ENCODE data around the gene ARRB1. TPM values are rescaled to one million over a fixed set of nuclear protein-coding genes. Genes with fewer than 3 reads are reported as not detected.

Gene ARRB1
- total RNA-seq, 2 donors from 2014 or later, result 41.7 to 128 TPM

GRCh38 chr11:75293903-75294302 is 57.6 kb downstream of the ARRB1 start:
- peaks cover 47% of the 10 kb centered on the region for H3K36me3 Mint-ChIP-seq (ENCODE audit: low read depth)
- Histone ChIP-seq H3K4me1 (ENCODE audit: control insufficient read depth, insufficient read depth, low read length) (peaks cover 4% of the 10 kb centered on the region), H3K36me3 (ENCODE audit: control insufficient read depth, insufficient read depth, low read length) (peaks cover 61% of the 10 kb centered on the region), H3K9ac (ENCODE audit: extremely low read depth, low read length, poor library complexity, severe bottlenecking) (no peak overlapping the region), H3K27me3 (ENCODE audit: control insufficient read depth, insufficient read depth, low read length, poor library complexity, severe bottlenecking) (no peaks in the 10 kb centered on the region), H3K4me3 (ENCODE audit: low read length) (no peak overlapping the region), H3K9me3 (ENCODE audit: control insufficient read depth, low read length) (no peaks in the 10 kb centered on the region), H3K27ac (ENCODE audit: low read depth, low read length) (no peak overlapping the region)
- no peaks in the 10 kb centered on the region for H3K9me3 Mint-ChIP-seq
- H3K27me3 Mint-ChIP-seq (ENCODE audit: insufficient read depth), result no peaks in the 10 kb centered on the region
- WGBS, 2 experiments (ENCODE audit: insufficient coverage in 1 of 2, insufficient read length in 1 of 2), result 86 to 89% methylated on average over 2 of the region's 2 CpGs
- H3K4me1 Mint-ChIP-seq, result peaks cover 24% of the 10 kb centered on the region
- H3K27ac Mint-ChIP-seq, result peak overlapping the region; percentile 50
- TF ChIP-seq CTCF (conservative IDR thresholded peaks at IDR 0.05), result no peak
- no peak for DNase-seq
- no peak overlapping the region for H3K4me3 Mint-ChIP-seq

DNA sequence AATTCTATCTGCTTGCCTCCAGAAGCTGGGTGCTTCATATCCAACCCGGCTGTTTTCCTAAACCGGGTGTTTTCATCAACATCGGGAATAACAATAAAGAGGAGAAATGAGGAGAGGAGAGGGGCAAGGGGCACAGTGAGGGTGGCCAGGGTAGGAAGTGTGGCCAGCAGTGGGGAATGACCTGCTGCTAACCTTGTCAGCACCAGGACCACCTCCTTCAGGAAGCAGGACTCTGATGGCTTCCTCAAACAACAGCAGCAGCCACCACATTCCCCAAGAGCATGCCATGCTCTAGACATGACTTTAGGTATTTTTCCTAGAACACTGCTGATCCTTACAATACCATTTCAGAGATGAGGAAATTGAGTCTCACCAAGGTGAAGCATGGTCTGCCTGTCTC is 58.5 kb downstream of the ARRB1 start:
- Mint-ChIP-seq H3K36me3 (ENCODE audit: low read depth) (peaks cover 51% of the 10 kb centered on the region), H3K9me3 (no peaks in the 10 kb centered on the region), H3K4me1 (peaks cover 24% of the 10 kb centered on the region), H3K27me3 (ENCODE audit: insufficient read depth) (no peaks in the 10 kb centered on the region), H3K27ac (peak overlapping the region; percentile 50), H3K4me3 (no peak overlapping the region)
- no peaks in the 10 kb centered on the region for H3K27me3 ChIP-seq (ENCODE audit: control insufficient read depth, insufficient read depth, low read length, poor library complexity, severe bottlenecking)
- no peak for TF ChIP-seq CTCF (conservative IDR thresholded peaks at IDR 0.05)
- peaks cover 56% of the 10 kb centered on the region for H3K36me3 ChIP-seq (ENCODE audit: control insufficient read depth, insufficient read depth, low read length)
- no peak for DNase-seq
- H3K4me3 ChIP-seq (ENCODE audit: low read length), result no peak overlapping the region
- H3K9ac ChIP-seq (ENCODE audit: extremely low read depth, low read length, poor library complexity, severe bottlenecking), result no peak overlapping the region
- H3K9me3 ChIP-seq (ENCODE audit: control insufficient read depth, low read length), result no peaks in the 10 kb centered on the region
- WGBS, 2 experiments (ENCODE audit: insufficient coverage in 1 of 2, insufficient read length in 1 of 2), result 90 to 92% methylated on average over 2 to 3 of the region's 3 CpGs
- H3K4me1 ChIP-seq (ENCODE audit: control insufficient read depth, insufficient read depth, low read length), result peaks cover 4% of the 10 kb centered on the region
- no peak overlapping the region for H3K27ac ChIP-seq (ENCODE audit: low read depth, low read length)

- Mint-ChIP-seq H3K4me3 (no peak overlapping the region), H3K4me1 (peaks cover 24% of the 10 kb centered on the region), H3K36me3 (ENCODE audit: low read depth) (peaks cover 53% of the 10 kb centered on the region), H3K9me3 (no peaks in the 10 kb centered on the region), H3K27ac (peak overlapping the region; percentile 75), H3K27me3 (ENCODE audit: insufficient read depth) (no peaks in the 10 kb centered on the region)
- Histone ChIP-seq H3K4me3 (ENCODE audit: low read length) (no peak overlapping the region), H3K9ac (ENCODE audit: extremely low read depth, low read length, poor library complexity, severe bottlenecking) (no peak overlapping the region), H3K36me3 (ENCODE audit: control insufficient read depth, insufficient read depth, low read length) (peaks cover 61% of the 10 kb centered on the region), H3K9me3 (ENCODE audit: control insufficient read depth, low read length) (no peaks in the 10 kb centered on the region), H3K4me1 (ENCODE audit: control insufficient read depth, insufficient read depth, low read length) (peaks cover 4% of the 10 kb centered on the region), H3K27me3 (ENCODE audit: control insufficient read depth, insufficient read depth, low read length, poor library complexity, severe bottlenecking) (no peaks in the 10 kb centered on the region), H3K27ac (ENCODE audit: low read depth, low read length) (no peak overlapping the region)
- TF ChIP-seq CTCF (conservative IDR thresholded peaks at IDR 0.05), result no peak
- 94 to 97% methylated on average over 5 to 6 of the region's 6 CpGs for WGBS, 2 experiments (ENCODE audit: insufficient coverage in 1 of 2, insufficient read length in 1 of 2)
- DNase-seq, result no peak
These were observed 59.7 kb downstream of the ARRB1 start for GRCh38 chr11:75291741-75292140.

Data from endodermal cell (in vitro differentiated cells).